Fibroblast of skin of left quadriceps (primary cell): ENCODE data around the gene CHCHD6.

ENCODE experiments used
- DNase-seq, 2 experiments: peaks; one replicate each; pipeline ENCODE4 v3.0.0-alpha.2; 2013; ENCODE audit warnings: low read depth in 2 of 2

CHCHD6 gene

GRCh38 chr3:126668450-126669401 is 35.3 kb upstream of the CHCHD6 start:
- no peak for DNase-seq

GRCh38 chr3:126671521-126671920 is 32.5 kb upstream of the CHCHD6 start:
- DNase-seq: no peak

- DNase-seq: no peak
Observed at GRCh38 chr3:126672340-126672739, 31.7 kb upstream of the CHCHD6 start.

GRCh38 chr3:126672741-126673140 is 31.3 kb upstream of the CHCHD6 start:
- no peak for DNase-seq

GRCh38 chr3:126676919-126677705 is 26.9 kb upstream of the CHCHD6 start:
- no peak for DNase-seq

- no peak for DNase-seq
Observed at GRCh38 chr3:126677862-126678503, 26.1 kb upstream of the CHCHD6 start.

GRCh38 chr3:126678693-126679317 is 25.2 kb upstream of the CHCHD6 start:
- no peak for DNase-seq

GRCh38 chr3:126679318-126679751 is 24.7 kb upstream of the CHCHD6 start:
- no peak for DNase-seq

GRCh38 chr3:126679831-126680666 is 24.0 kb upstream of the CHCHD6 start:
- no peak for DNase-seq

- no peak for DNase-seq
Observed at GRCh38 chr3:126680667-126681055, 23.4 kb upstream of the CHCHD6 start.

GRCh38 chr3:126682009-126682408 is 22.0 kb upstream of the CHCHD6 start:
- no peak for DNase-seq

- DNase-seq: no peak
Observed at GRCh38 chr3:126683069-126683468, 21.0 kb upstream of the CHCHD6 start.

GRCh38 chr3:126684218-126684751 is 19.8 kb upstream of the CHCHD6 start:
- DNase-seq: no peak

- DNase-seq: no peak
Observed at GRCh38 chr3:126685021-126685420, 19.0 kb upstream of the CHCHD6 start.

GRCh38 chr3:126685493-126685892 is 18.5 kb upstream of the CHCHD6 start:
- DNase-seq: no peak

- DNase-seq: no peak
Observed at GRCh38 chr3:126691765-126692164, 12.3 kb upstream of the CHCHD6 start.

GRCh38 chr3:126692858-126693257 is 11.2 kb upstream of the CHCHD6 start:
- no peak for DNase-seq

- DNase-seq: no peak
Observed at GRCh38 chr3:126693921-126694320, 10.1 kb upstream of the CHCHD6 start.

- DNase-seq: no peak
Observed at GRCh38 chr3:126696701-126697267, 7.3 kb upstream of the CHCHD6 start.

GRCh38 chr3:126699011-126699410 is 5.0 kb upstream of the CHCHD6 start:
- no peak for DNase-seq
